ENCODE data around the gene CTPS2.
"Not testable (repeated sequence)": the region's sequence is repeated elsewhere in the genome, so short reads cannot be mapped to it uniquely, and the experiment has no call there.

Gene CTPS2

DNA sequence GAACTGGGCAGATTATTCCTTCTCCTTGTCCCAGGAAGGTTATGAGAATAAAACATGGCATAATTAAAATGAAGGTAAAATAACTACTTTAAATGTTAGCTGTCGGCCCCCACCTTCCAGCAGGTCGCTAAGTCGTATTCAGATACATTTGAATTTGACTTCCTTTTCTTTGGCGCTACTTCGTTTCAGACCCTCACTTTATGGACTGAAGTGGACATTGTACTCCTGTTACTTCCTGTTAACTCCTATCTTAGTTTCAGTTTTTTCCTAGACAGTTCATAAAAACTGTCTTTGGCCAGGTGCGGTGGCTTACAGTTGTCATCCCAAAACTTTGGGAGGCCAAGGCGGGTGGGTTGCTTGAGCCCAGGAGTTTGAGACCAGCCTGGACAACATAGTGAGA lies 12.6 kb upstream of the CTPS2 start:
- no peak overlapping the region for H3K27ac ChIP-seq
- TF ChIP-seq ZFX (IDR thresholded peaks at IDR 0.05) (no peak), CTCF (conservative IDR thresholded peaks at IDR 0.05) (no peak)

GRCh38 chrX:16722481-16722880 lies 10.0 kb upstream of the CTPS2 start:
- TF ChIP-seq CTCF (conservative IDR thresholded peaks at IDR 0.05) = no peak
- no peak for TF ChIP-seq ZFX (IDR thresholded peaks at IDR 0.05)
- H3K27ac ChIP-seq = peak overlapping the region; percentile 87

GRCh38 chrX:16719334-16720084 lies 7.0 kb upstream of the CTPS2 start, which contains the start of gene SYAP1:
TSS of gene SYAP1 (plus strand) at chrX:16719612. CDS start at chrX:16719725, 113 bp downstream.
- peak within 1 kb of the TSS; percentile 87 for H3K27ac ChIP-seq
- no peak for TF ChIP-seq ZFX (IDR thresholded peaks at IDR 0.05)
- no peak for TF ChIP-seq CTCF (conservative IDR thresholded peaks at IDR 0.05)

GRCh38 chrX:16718824-16719333 lies 6.4 kb upstream of the CTPS2 start:
- peak overlapping the region; percentile 87 for H3K27ac ChIP-seq
- no peak for TF ChIP-seq ZFX (IDR thresholded peaks at IDR 0.05)
- TF ChIP-seq CTCF (conservative IDR thresholded peaks at IDR 0.05) = no peak

- H3K27ac ChIP-seq = not testable (repeated sequence)
These were observed 4.0 kb upstream of the CTPS2 start for GRCh38 chrX:16716451-16716850.

DNA sequence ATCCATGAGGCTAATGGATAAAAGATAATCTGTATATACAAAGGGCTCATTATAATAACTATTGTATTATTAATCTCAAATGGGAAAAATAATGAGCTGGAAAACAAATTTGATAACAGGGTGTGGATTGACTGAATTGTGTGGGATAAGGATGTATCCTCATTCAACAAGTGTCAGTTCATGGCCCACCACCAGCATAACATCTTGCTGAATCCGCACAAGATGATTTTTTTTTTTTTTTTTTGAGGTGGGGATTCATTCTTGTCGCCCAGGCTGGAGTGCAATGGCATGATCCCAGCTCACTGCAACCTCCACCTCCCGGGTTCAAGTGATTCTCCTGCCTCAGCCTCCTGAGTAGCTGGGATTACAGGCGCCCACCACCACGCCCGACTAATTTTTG lies 3.2 kb upstream of the CTPS2 start:
- H3K27ac ChIP-seq = not testable (repeated sequence)

- no peak overlapping the region for H3K27ac ChIP-seq
- TF ChIP-seq ZFX (IDR thresholded peaks at IDR 0.05) (no peak), CTCF (conservative IDR thresholded peaks at IDR 0.05) (no peak)
These were observed 2.0 kb upstream of the CTPS2 start for GRCh38 chrX:16714504-16714903.

- TF ChIP-seq CTCF (conservative IDR thresholded peaks at IDR 0.05) (no peak), ZFX (IDR thresholded peaks at IDR 0.05) (peak; percentile 79)
- peak overlapping the region; percentile 98 for H3K27ac ChIP-seq
These were observed 449 bp downstream of the CTPS2 start for GRCh38 chrX:16711893-16712547.

Data from C4-2B (cell line).